ENCODE results near the gene KLHL24.

KLHL24 gene, protein sequence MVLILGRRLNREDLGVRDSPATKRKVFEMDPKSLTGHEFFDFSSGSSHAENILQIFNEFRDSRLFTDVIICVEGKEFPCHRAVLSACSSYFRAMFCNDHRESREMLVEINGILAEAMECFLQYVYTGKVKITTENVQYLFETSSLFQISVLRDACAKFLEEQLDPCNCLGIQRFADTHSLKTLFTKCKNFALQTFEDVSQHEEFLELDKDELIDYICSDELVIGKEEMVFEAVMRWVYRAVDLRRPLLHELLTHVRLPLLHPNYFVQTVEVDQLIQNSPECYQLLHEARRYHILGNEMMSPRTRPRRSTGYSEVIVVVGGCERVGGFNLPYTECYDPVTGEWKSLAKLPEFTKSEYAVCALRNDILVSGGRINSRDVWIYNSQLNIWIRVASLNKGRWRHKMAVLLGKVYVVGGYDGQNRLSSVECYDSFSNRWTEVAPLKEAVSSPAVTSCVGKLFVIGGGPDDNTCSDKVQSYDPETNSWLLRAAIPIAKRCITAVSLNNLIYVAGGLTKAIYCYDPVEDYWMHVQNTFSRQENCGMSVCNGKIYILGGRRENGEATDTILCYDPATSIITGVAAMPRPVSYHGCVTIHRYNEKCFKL

DNA sequence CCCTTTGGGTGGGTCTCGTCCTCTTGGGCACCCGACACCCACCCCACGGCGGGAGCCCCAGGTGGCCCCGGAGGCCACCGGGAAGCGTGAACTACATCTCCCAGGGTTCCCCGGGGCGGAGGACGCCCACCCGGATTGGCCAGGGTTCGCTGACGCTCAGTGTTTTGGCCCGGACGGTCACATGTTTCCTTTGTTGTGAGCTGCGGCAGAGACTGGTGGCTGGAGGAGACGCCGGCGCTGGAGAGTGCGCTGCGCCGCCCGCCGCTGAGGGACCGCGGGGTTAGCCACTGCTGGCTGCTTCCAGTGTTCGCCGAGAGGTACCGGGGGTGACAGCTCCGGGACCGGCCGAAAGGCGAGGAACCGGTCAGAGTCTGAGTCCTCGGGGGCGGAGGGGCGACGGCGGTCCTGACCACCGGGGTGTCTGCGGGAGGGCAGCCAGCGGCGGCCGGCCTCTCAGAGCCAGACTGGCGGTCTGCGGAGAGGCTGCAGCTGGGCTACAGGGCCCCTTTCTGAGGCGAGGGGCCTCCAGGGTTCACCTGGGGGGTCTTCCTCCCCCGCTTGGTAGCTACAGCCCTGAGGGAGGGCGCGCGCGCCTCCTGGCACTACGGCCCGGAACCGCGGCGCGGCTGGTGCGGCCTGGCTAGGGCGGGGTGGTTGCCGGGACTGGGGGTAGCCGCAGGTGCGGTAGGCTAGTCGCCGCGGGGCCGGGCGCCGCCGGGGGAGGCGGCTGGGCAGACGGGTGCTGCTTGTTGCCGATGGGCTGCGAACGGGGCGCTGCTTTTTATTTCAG is at the start of gene KLHL24:
Gene KLHL24 (plus strand): TSS at position 193 of the 790 bp plus-strand sequence. CDS start 14,734 bp downstream, outside the sequence.
- H3K9me3 ChIP-seq (ENCODE audit: control insufficient read depth, insufficient read depth, low read depth, low read length), result no peaks in the 10 kb centered on the region
- H3K4me1 ChIP-seq (ENCODE audit: control insufficient read depth, insufficient read depth, low read length), result peaks cover 5% of the 10 kb centered on the region; the same call in 1 of the 2 replicates
- H3K27ac ChIP-seq (ENCODE audit: extremely low read depth, low read depth, low read length), result peak within 1 kb of the TSS; percentile 84
- POLR2A ChIA-PET, result interaction anchor here (1.0 to 1.9 kb wide), 4 partner anchors 27 to 131 kb away, joined by 3 to 5 read pairs (median 4); partner anchors contain the start of gene YEATS2
- H3K4me3 ChIP-seq (ENCODE audit: low read depth, low read length), result peak within 1 kb of the TSS; percentile 90
- CTCF ChIA-PET, result interaction anchor here (0.6 kb wide), 1 partner anchor 456 kb away, joined by 3 read pairs; no protein-coding TSS in a partner anchor
- H3K36me3 ChIP-seq (ENCODE audit: control insufficient read depth in 2 of 2, insufficient read depth in 1 of 2, low read length in 2 of 2), result no peaks in the 10 kb centered on the region
- TF ChIP-seq SP2 (tag by site-specific recombination; IDR thresholded peaks at IDR 0.05) (peak; percentile 61), BCL11A (tag by site-specific recombination; IDR thresholded peaks at IDR 0.05; ENCODE audit: low read depth) (no peak), ZNF664 (tag by site-specific recombination; IDR thresholded peaks at IDR 0.05) (no peak), GLIS2 (tag by site-specific recombination; IDR thresholded peaks at IDR 0.05) (peak; percentile 83), ZNF626 (tag by site-specific recombination; IDR thresholded peaks at IDR 0.05) (no peak), ZNF114 (tag by site-specific recombination; IDR thresholded peaks at IDR 0.05) (no peak), ZNF501 (tag by site-specific recombination; IDR thresholded peaks at IDR 0.05) (peak; percentile 51; the same call in 1 of the 2 replicates), ZBTB17 (tag by site-specific recombination; IDR thresholded peaks at IDR 0.05) (no peak), ZXDB (tag by site-specific recombination; IDR thresholded peaks at IDR 0.05) (peak; percentile 52; the same call in 1 of the 2 replicates), ZNF791 (tag by site-specific recombination; IDR thresholded peaks at IDR 0.05) (no peak), ZNF335 (tag by site-specific recombination; conservative IDR thresholded peaks at IDR 0.05) (peak; percentile 94), ZNF223 (tag by site-specific recombination; IDR thresholded peaks at IDR 0.05) (no peak), ZNF792 (tag by site-specific recombination; IDR thresholded peaks at IDR 0.05) (no peak), KLF9 (tag by site-specific recombination; IDR thresholded peaks at IDR 0.05; ENCODE audit: low read depth) (peak; percentile 4; the same call in 1 of the 2 replicates), MYNN (tag by site-specific recombination; IDR thresholded peaks at IDR 0.05; ENCODE audit: borderline replicate concordance) (no peak), HOXD13 (CRISPR knock-in tag; IDR thresholded peaks at IDR 0.05; ENCODE audit: borderline replicate concordance) (no peak), ZFHX2 (tag by site-specific recombination; conservative IDR thresholded peaks at IDR 0.05) (no peak), SP7 (tag by site-specific recombination; IDR thresholded peaks at IDR 0.05) (0 out of 2 replicates have a peak, but pooled peaks have one; percentile 10), ZNF530 (tag by site-specific recombination; IDR thresholded peaks at IDR 0.05; ENCODE audit: low read depth) (no peak), ZNF514 (tag by site-specific recombination; IDR thresholded peaks at IDR 0.05) (no peak), ZNF777 (tag by site-specific recombination; IDR thresholded peaks at IDR 0.05; ENCODE audit: borderline replicate concordance) (no peak; the same call in 1 of the 2 replicates), ZNF677 (tag by site-specific recombination; IDR thresholded peaks at IDR 0.05) (no peak), BCL11B (tag by site-specific recombination; IDR thresholded peaks at IDR 0.05; ENCODE audit: low read depth) (0 out of 2 replicates have a peak, but pooled peaks have one; percentile 49), ZNF423 (tag by site-specific recombination; IDR thresholded peaks at IDR 0.05) (peak; percentile 83), ZBTB8A (tag by site-specific recombination; IDR thresholded peaks at IDR 0.05) (peak; percentile 65; the same call in 1 of the 2 replicates), ZNF341 (tag by site-specific recombination; IDR thresholded peaks at IDR 0.05; ENCODE audit: low read depth) (peak; percentile 76), ZFP37 (tag by site-specific recombination; IDR thresholded peaks at IDR 0.05) (0 out of 2 replicates have a peak, but pooled peaks have one; percentile 32), ZNF549 (tag by site-specific recombination; IDR thresholded peaks at IDR 0.05) (no peak), MZF1 (tag by site-specific recombination; IDR thresholded peaks at IDR 0.05; ENCODE audit: borderline replicate concordance) (no peak)
- TF ChIP-seq, protein P1, sequence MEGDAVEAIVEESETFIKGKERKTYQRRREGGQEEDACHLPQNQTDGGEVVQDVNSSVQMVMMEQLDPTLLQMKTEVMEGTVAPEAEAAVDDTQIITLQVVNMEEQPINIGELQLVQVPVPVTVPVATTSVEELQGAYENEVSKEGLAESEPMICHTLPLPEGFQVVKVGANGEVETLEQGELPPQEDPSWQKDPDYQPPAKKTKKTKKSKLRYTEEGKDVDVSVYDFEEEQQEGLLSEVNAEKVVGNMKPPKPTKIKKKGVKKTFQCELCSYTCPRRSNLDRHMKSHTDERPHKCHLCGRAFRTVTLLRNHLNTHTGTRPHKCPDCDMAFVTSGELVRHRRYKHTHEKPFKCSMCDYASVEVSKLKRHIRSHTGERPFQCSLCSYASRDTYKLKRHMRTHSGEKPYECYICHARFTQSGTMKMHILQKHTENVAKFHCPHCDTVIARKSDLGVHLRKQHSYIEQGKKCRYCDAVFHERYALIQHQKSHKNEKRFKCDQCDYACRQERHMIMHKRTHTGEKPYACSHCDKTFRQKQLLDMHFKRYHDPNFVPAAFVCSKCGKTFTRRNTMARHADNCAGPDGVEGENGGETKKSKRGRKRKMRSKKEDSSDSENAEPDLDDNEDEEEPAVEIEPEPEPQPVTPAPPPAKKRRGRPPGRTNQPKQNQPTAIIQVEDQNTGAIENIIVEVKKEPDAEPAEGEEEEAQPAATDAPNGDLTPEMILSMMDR (tag by site-specific recombination; IDR thresholded peaks at IDR 0.05), result peak; percentile 41; the same call in 1 of the 2 replicates
- TF ChIP-seq, protein P2, sequence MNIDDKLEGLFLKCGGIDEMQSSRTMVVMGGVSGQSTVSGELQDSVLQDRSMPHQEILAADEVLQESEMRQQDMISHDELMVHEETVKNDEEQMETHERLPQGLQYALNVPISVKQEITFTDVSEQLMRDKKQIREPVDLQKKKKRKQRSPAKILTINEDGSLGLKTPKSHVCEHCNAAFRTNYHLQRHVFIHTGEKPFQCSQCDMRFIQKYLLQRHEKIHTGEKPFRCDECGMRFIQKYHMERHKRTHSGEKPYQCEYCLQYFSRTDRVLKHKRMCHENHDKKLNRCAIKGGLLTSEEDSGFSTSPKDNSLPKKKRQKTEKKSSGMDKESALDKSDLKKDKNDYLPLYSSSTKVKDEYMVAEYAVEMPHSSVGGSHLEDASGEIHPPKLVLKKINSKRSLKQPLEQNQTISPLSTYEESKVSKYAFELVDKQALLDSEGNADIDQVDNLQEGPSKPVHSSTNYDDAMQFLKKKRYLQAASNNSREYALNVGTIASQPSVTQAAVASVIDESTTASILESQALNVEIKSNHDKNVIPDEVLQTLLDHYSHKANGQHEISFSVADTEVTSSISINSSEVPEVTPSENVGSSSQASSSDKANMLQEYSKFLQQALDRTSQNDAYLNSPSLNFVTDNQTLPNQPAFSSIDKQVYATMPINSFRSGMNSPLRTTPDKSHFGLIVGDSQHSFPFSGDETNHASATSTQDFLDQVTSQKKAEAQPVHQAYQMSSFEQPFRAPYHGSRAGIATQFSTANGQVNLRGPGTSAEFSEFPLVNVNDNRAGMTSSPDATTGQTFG (tag by site-specific recombination; IDR thresholded peaks at IDR 0.05; ENCODE audit: borderline replicate concordance), result no peak
- TF ChIP-seq, protein P3, sequence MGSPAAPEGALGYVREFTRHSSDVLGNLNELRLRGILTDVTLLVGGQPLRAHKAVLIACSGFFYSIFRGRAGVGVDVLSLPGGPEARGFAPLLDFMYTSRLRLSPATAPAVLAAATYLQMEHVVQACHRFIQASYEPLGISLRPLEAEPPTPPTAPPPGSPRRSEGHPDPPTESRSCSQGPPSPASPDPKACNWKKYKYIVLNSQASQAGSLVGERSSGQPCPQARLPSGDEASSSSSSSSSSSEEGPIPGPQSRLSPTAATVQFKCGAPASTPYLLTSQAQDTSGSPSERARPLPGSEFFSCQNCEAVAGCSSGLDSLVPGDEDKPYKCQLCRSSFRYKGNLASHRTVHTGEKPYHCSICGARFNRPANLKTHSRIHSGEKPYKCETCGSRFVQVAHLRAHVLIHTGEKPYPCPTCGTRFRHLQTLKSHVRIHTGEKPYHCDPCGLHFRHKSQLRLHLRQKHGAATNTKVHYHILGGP (tag by site-specific recombination; IDR thresholded peaks at IDR 0.05), result no peak

Measured in HEK293 (cell line).